Central memory CD4-positive, alpha-beta T cell (primary cell): Measurements from ENCODE around the gene CHSY3.

ENCODE experiments used
- DNase-seq: peaks from one replicate; pipeline ENCODE4 v3.0.0; 2022
- total RNA-seq, 3 experiments: gene quantifications; one replicate each; lab custom pipeline; 2026; lab: John Stamatoyannopoulos, UW

CHSY3 gene
- 0 reads per million in 3 experiments for total RNA-seq

- no peak for DNase-seq
Measured at GRCh38 chr5:129904102-129904666, at the start of gene CHSY3. Gene CHSY3 (plus strand): TSS chr5:129904465.

GRCh38 chr5:129856325-129856724, 47.9 kb upstream of the CHSY3 start:
- no peak for DNase-seq

GRCh38 chr5:129857116-129857515, 47.1 kb upstream of the CHSY3 start:
- DNase-seq: no peak

GRCh38 chr5:129858131-129858675, 46.1 kb upstream of the CHSY3 start:
- DNase-seq: no peak

- DNase-seq: no peak
Measured at GRCh38 chr5:129884322-129884721, 19.9 kb upstream of the CHSY3 start.

- no peak for DNase-seq
Measured at GRCh38 chr5:129899454-129899853, 4.8 kb upstream of the CHSY3 start.

- DNase-seq: no peak
Measured at GRCh38 chr5:129902816-129903215, 1.4 kb upstream of the CHSY3 start.

- DNase-seq: no peak
Measured at GRCh38 chr5:129903466-129904101, 681 bp upstream of the CHSY3 start.

- no peak for DNase-seq
Measured at GRCh38 chr5:129904667-129905472, 605 bp downstream of the CHSY3 start.

- no peak for DNase-seq
Measured at GRCh38 chr5:129905473-129906176, 1.4 kb downstream of the CHSY3 start.

- DNase-seq: no peak
Measured at GRCh38 chr5:129906177-129906887, 2.1 kb downstream of the CHSY3 start.

GRCh38 chr5:129909225-129909624, 5.0 kb downstream of the CHSY3 start:
- DNase-seq: no peak

- DNase-seq: no peak
Measured at GRCh38 chr5:129912601-129913255, 8.5 kb downstream of the CHSY3 start.

GRCh38 chr5:129915415-129915814, 11.2 kb downstream of the CHSY3 start:
- no peak for DNase-seq

GRCh38 chr5:129917224-129917623, 13.0 kb downstream of the CHSY3 start:
- DNase-seq: no peak

GRCh38 chr5:129921204-129921603, 16.9 kb downstream of the CHSY3 start:
- no peak for DNase-seq

- no peak for DNase-seq
Measured at GRCh38 chr5:129930221-129930620, 26.0 kb downstream of the CHSY3 start.

GRCh38 chr5:129935626-129936025, 31.4 kb downstream of the CHSY3 start:
- DNase-seq: no peak

- no peak for DNase-seq
Measured at GRCh38 chr5:129938077-129938476, 33.8 kb downstream of the CHSY3 start.

GRCh38 chr5:129943936-129944335, 39.7 kb downstream of the CHSY3 start:
- no peak for DNase-seq

GRCh38 chr5:129945028-129945427, 40.8 kb downstream of the CHSY3 start:
- DNase-seq: no peak

GRCh38 chr5:129945774-129946270, 41.6 kb downstream of the CHSY3 start:
- no peak for DNase-seq
